Measurements from ENCODE around the gene ZEB2.

The ZEB2 gene

GRCh38 chr2:144467502-144468137 is 52.3 kb downstream of the ZEB2 start:
- peak; percentile 24 for DNase-seq
- TF ChIP-seq CTCF (IDR thresholded peaks at IDR 0.05; ENCODE audit: low read depth, low read length) = no peak
- Histone ChIP-seq H3K27me3 (no peaks in the 10 kb centered on the region), H3K9me3 (no peaks in the 10 kb centered on the region), H3K4me1 (peaks cover 9% of the 10 kb centered on the region), H3K4me3 (ENCODE audit: low read depth, low read length) (no peak overlapping the region), H3K36me3 (no peaks in the 10 kb centered on the region)

- H3K4me3 ChIP-seq (ENCODE audit: low read depth, low read length) = no peak overlapping the region
- TF ChIP-seq CTCF (IDR thresholded peaks at IDR 0.05; ENCODE audit: low read depth, low read length) = no peak
- H3K4me1 ChIP-seq = peaks cover 9% of the 10 kb centered on the region
- no peaks in the 10 kb centered on the region for H3K27me3 ChIP-seq
- no peaks in the 10 kb centered on the region for H3K36me3 ChIP-seq
- no peak for DNase-seq
- H3K9me3 ChIP-seq = no peaks in the 10 kb centered on the region
Observed at GRCh38 chr2:144466637-144467036, 53.3 kb downstream of the ZEB2 start.

- no peak for TF ChIP-seq CTCF (IDR thresholded peaks at IDR 0.05; ENCODE audit: low read depth, low read length)
- H3K27me3 ChIP-seq = no peaks in the 10 kb centered on the region
- no peak for DNase-seq
- H3K36me3 ChIP-seq = no peaks in the 10 kb centered on the region
- H3K4me1 ChIP-seq = peaks cover 6% of the 10 kb centered on the region
- no peak overlapping the region for H3K4me3 ChIP-seq (ENCODE audit: low read depth, low read length)
- H3K9me3 ChIP-seq = no peaks in the 10 kb centered on the region
Observed at GRCh38 chr2:144465749-144466148, 54.2 kb downstream of the ZEB2 start.

GRCh38 chr2:144464730-144465129 is 55.2 kb downstream of the ZEB2 start:
- DNase-seq = no peak
- H3K4me3 ChIP-seq (ENCODE audit: low read depth, low read length) = no peak overlapping the region
- H3K27me3 ChIP-seq = no peaks in the 10 kb centered on the region
- peaks cover 4% of the 10 kb centered on the region for H3K4me1 ChIP-seq
- H3K36me3 ChIP-seq = no peaks in the 10 kb centered on the region
- H3K9me3 ChIP-seq = no peaks in the 10 kb centered on the region
- TF ChIP-seq CTCF (IDR thresholded peaks at IDR 0.05; ENCODE audit: low read depth, low read length) = no peak

- no peaks in the 10 kb centered on the region for H3K27me3 ChIP-seq
Observed at GRCh38 chr2:144463266-144463665, 56.7 kb downstream of the ZEB2 start.

More at GRCh38 chr2:144463266-144463665, 56.7 kb downstream of the ZEB2 start:
- Histone ChIP-seq H3K4me1 (peaks cover 1% of the 10 kb centered on the region), H3K9me3 (no peaks in the 10 kb centered on the region), H3K36me3 (no peaks in the 10 kb centered on the region), H3K4me3 (ENCODE audit: low read depth, low read length) (no peak overlapping the region)
- no peak for TF ChIP-seq CTCF (IDR thresholded peaks at IDR 0.05; ENCODE audit: low read depth, low read length)
- no peak for DNase-seq
